CD4-positive, alpha-beta memory T cell (primary cell): ENCODE data around the gene ATP2B1. TPM values are rescaled to one million over a fixed set of nuclear protein-coding genes. Genes with fewer than 3 reads are reported as not detected.

ENCODE experiments used
- CTCF ChIA-PET: fragments of 350-600 bp; sonication (Branson Sonifier 250); formaldehyde crosslinking; loops from one replicate; lab custom pipeline; 2021; ENCODE audit warnings: inconsistent platforms; ENCODE audit not compliant: partially characterized antibody; lab: Charles Lee
- POLR2A ChIA-PET: fragments of 350-600 bp; sonication (Branson Sonifier 250); formaldehyde crosslinking; loops from one replicate; lab custom pipeline; 2021; ENCODE audit not compliant: partially characterized antibody; lab: Charles Lee
- DNase-seq, 5 donors: peaks; one replicate each; pipeline versions ENCODE4 v3.0.0 to v3.0.0-alpha.2; 2020 to 2022; ENCODE audit warnings: mixed read lengths in 1 of 5
- H3K27ac ChIP-seq: one replicate; pipeline ENCODE4 v1.7.0; 2013; ENCODE audit warnings: low read depth, low read length
- H3K27me3 ChIP-seq: 2 replicates; pipeline ENCODE4 v1.7.0; 2013; ENCODE audit warnings: mild to moderate bottlenecking, low read length, moderate library complexity; ENCODE audit not compliant: insufficient read depth
- H3K36me3 ChIP-seq: 2 replicates; pipeline ENCODE4 v1.7.0; 2013; ENCODE audit warnings: mild to moderate bottlenecking, low read length, moderate library complexity; ENCODE audit not compliant: insufficient read depth
- H3K4me1 ChIP-seq: 2 replicates; pipeline ENCODE4 v1.7.0; 2013; ENCODE audit warnings: mild to moderate bottlenecking, low read length, moderate library complexity; ENCODE audit not compliant: insufficient read depth
- H3K4me3 ChIP-seq, 2 donors: one replicate each; pipeline ENCODE4 v1.7.0; 2013; ENCODE audit warnings: low read length in 2 of 2, mild to moderate bottlenecking in 1 of 2
- H3K9me3 ChIP-seq, 2 donors: one replicate each; pipeline ENCODE4 v1.7.0; 2013; ENCODE audit warnings: low read length in 2 of 2, control low read depth in 1 of 2; ENCODE audit not compliant: control insufficient read depth in 1 of 2
- H3K27ac Mint-ChIP-seq, 7 donors: one replicate each; pipeline ENCODE4 v1.8.0; 2020 to 2021; ENCODE audit warnings: mixed read lengths in 7 of 7, mild to moderate bottlenecking in 6 of 7, inconsistent platforms in 3 of 7, moderate library complexity in 3 of 7
- H3K27me3 Mint-ChIP-seq, 2 donors: one replicate each; pipeline ENCODE4 v1.8.0; 2020 to 2021; ENCODE audit warnings: mixed read lengths in 2 of 2
- H3K36me3 Mint-ChIP-seq, 2 donors: one replicate each; pipeline ENCODE4 v1.8.0; 2020 to 2021; ENCODE audit warnings: mixed read lengths in 2 of 2, inconsistent platforms in 1 of 2, mild to moderate bottlenecking in 1 of 2
- H3K4me1 Mint-ChIP-seq, 4 donors: one replicate each; pipeline ENCODE4 v1.8.0; 2020 to 2021; ENCODE audit warnings: mixed read lengths in 4 of 4, mild to moderate bottlenecking in 1 of 4
- H3K4me3 Mint-ChIP-seq, 8 donors: one replicate each; pipeline ENCODE4 v1.8.0; 2020 to 2021; ENCODE audit warnings: mixed read lengths in 8 of 8, mild to moderate bottlenecking in 7 of 8, moderate library complexity in 6 of 8, inconsistent platforms in 3 of 8
- H3K9me3 Mint-ChIP-seq, 8 donors: one replicate each; pipeline ENCODE4 v1.8.0; 2020 to 2021; ENCODE audit warnings: mixed read lengths in 8 of 8, mild to moderate bottlenecking in 5 of 8, inconsistent platforms in 3 of 8, moderate library complexity in 1 of 8
- intact Hi-C: fragments of 100-400 bp; cut with micrococcal nuclease; formaldehyde crosslinking; loops from one replicate; pipeline ENCODE4 v1.15.1; 2023
- polyA plus RNA-seq, 2 donors: library from polyadenylated mRNA; unstranded; fragments of 300-500 nt; fragmentation: Illumina TruSeq; gene quantifications; one replicate each; pipeline ENCODE4 v1.2.3, GENCODE V29; 2021
- total RNA-seq, 2 experiments: library from RNA; stranded (reverse); gene quantifications; one replicate each; pipeline ENCODE4 v1.2.3, GENCODE V29; 2021

Gene ATP2B1
- total and polyA plus RNA-seq, 4 experiments from 2014 or later: 57.3 to 86.0 (median 72.6) TPM

DNA sequence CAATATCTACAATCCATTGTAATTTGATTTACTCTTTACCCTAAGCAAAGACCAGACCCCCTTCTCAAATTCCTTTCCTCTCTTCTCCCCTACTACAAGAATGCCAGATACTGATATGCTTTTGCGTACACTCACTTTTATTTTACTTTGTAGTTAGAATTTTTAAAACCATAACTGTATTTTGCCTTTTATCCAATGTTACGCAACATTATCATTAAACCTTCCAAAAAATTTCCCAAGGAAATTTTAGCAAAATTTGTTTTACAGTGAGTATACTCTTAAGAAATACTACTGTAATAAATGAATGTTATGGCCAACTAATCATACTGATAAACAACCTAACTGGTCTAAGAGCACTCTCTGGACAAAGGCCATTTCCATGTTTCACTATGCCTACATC is 22.3 kb downstream of the ATP2B1 start:
- H3K4me1 Mint-ChIP-seq: peaks cover 42 to 81% (median 60%) of the 10 kb centered on the region in 4 donors

DNA sequence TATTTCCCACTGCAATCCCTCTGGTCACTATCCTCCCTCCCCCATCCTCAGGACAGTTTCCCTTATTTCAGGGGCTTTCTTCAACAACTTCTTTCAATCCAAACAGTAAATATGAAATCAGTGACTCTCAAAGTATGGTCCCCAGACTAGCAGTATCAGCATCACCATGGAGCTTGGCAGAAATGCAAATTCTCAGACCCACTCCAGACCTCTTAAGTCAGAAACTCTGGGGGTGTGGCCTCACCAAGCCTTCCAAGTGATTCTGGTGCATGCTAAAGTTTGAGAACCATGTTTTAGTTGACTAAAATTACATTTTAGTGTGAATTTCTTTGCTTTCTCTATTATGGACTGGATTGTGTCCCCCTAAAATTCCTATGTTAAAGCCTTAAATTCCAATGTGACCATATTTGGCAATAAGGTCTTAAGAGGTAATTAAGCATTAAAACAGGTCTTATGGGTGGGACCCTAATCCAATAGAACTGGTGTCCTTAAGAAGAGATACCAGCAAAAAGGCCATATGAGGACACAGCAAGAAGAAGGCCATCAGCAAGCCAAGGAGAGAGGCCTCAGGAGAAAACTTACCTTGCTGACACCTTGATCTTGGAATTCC is 23.2 kb downstream of the ATP2B1 start:
- H3K27ac ChIP-seq: no peak overlapping the region
- CTCF ChIA-PET: no interaction called here
- Mint-ChIP-seq H3K4me3 (peak overlapping the region in 4 of 8 donors; percentile 5 to 49 (median 30)), H3K27me3 (no peaks in the 10 kb centered on the region), H3K36me3 (peaks cover 23 to 41% of the 10 kb centered on the region in 2 donors), H3K27ac (peak overlapping the region in 4 of 7 donors; percentile 30 to 56 (median 36)), H3K9me3 (peaks cover 5 to 24% (median 18%) of the 10 kb centered on the region in 8 donors), H3K4me1 (peaks cover 37 to 77% (median 58%) of the 10 kb centered on the region in 4 donors)
- peaks cover 58% of the 10 kb centered on the region for H3K4me1 ChIP-seq
- POLR2A ChIA-PET: no interaction called here
- no peak for DNase-seq
- H3K36me3 ChIP-seq: no peaks in the 10 kb centered on the region
- no peaks in the 10 kb centered on the region for H3K27me3 ChIP-seq
- intact Hi-C loops: no loop called here
- H3K9me3 ChIP-seq: no peaks in the 10 kb centered on the region
- no peak overlapping the region for H3K4me3 ChIP-seq

More for the DNA sequence above, 22.3 kb downstream of the ATP2B1 start:
- no peaks in the 10 kb centered on the region for H3K9me3 ChIP-seq
- Mint-ChIP-seq H3K36me3 (peaks cover 18 to 35% of the 10 kb centered on the region in 2 donors), H3K9me3 (peaks cover 5 to 18% (median 12%) of the 10 kb centered on the region in 8 donors), H3K27me3 (no peaks in the 10 kb centered on the region), H3K4me3 (peak overlapping the region in 2 of 8 donors; percentile 9 to 10), H3K27ac (peak overlapping the region in 1 of 7 donors; percentile 1)
- DNase-seq: no peak
- no peak overlapping the region for H3K27ac ChIP-seq
- no peak overlapping the region for H3K4me3 ChIP-seq
- H3K36me3 ChIP-seq: no peaks in the 10 kb centered on the region
- intact Hi-C loops: no loop called here
- H3K4me1 ChIP-seq: peaks cover 66% of the 10 kb centered on the region
- ChIA-PET POLR2A (no interaction called here), CTCF (no interaction called here)
- H3K27me3 ChIP-seq: no peaks in the 10 kb centered on the region

DNA sequence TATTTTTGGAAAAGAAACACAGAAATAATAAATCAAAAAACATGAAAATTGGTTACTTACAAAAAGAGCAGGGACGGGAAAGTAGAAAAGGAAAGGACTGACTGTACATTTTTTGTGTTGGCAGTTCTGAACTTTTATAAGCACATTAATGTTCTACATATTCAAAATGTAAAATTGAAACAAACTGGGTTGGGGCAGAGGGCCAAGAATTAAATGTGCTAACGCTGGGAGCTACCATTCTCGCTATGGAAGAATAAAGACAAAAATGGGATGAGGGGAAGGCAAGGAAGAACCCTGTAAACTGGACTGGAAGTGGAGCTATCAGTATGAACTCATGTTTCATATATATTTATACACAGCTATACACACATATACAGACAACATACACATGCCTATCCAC is 24.5 kb downstream of the ATP2B1 start:
- peaks cover 56% of the 10 kb centered on the region for H3K4me1 ChIP-seq
- H3K9me3 ChIP-seq: no peaks in the 10 kb centered on the region
- Mint-ChIP-seq H3K36me3 (peaks cover 32 to 53% of the 10 kb centered on the region in 2 donors), H3K27me3 (no peaks in the 10 kb centered on the region), H3K4me3 (peak overlapping the region in 3 of 8 donors; percentile 3 to 5 (median 4)), H3K4me1 (peaks cover 39 to 75% (median 64%) of the 10 kb centered on the region in 4 donors), H3K27ac (peak overlapping the region in 3 of 7 donors; percentile 25 to 77 (median 53)), H3K9me3 (peaks cover 5 to 33% (median 28%) of the 10 kb centered on the region in 8 donors)
- no peaks in the 10 kb centered on the region for H3K36me3 ChIP-seq
- DNase-seq: no peak
- ChIA-PET POLR2A (interaction anchor here (1.1 kb wide), 1 partner anchor 175 kb away, joined by 3 read pairs; no protein-coding TSS in a partner anchor), CTCF (interaction anchor here (1.2 kb wide), 1 partner anchor 14 kb away, joined by 3 read pairs; no protein-coding TSS in a partner anchor)
- no peaks in the 10 kb centered on the region for H3K27me3 ChIP-seq
- no peak overlapping the region for H3K27ac ChIP-seq
- no peak overlapping the region for H3K4me3 ChIP-seq
- intact Hi-C loops: no loop called here

DNA sequence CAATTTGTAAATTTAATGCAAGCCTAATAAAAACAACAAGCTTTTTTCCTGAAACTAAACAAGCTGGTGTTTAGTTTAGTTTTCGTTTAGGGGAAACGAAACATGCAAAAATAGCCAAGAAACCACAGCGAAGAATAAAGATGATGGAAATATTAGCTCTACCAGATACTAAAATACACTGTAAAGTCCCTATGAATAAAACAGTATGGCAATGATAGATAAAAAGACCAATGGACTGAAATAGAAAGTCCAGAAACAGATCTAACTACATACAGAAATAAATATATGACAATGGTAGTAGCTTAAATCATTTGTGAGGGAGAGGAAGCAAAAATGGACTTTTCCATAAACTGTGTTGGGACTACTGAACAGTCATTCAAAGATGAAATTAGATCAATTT is 26.4 kb downstream of the ATP2B1 start:
- Histone ChIP-seq H3K9me3 (no peaks in the 10 kb centered on the region), H3K4me3 (no peak overlapping the region), H3K4me1 (peaks cover 58% of the 10 kb centered on the region), H3K36me3 (no peaks in the 10 kb centered on the region), H3K27me3 (no peaks in the 10 kb centered on the region), H3K27ac (no peak overlapping the region)
- no peak for DNase-seq
- ChIA-PET CTCF (no interaction called here), POLR2A (no interaction called here)
- no peak overlapping the region for H3K27ac Mint-ChIP-seq
- H3K4me1 Mint-ChIP-seq: peaks cover 45 to 80% (median 65%) of the 10 kb centered on the region in 4 donors
- H3K9me3 Mint-ChIP-seq: peaks cover 4 to 33% (median 28%) of the 10 kb centered on the region in 8 donors
- peak overlapping the region in 1 of 8 donors; percentile 12 for H3K4me3 Mint-ChIP-seq
- no peaks in the 10 kb centered on the region for H3K27me3 Mint-ChIP-seq
- H3K36me3 Mint-ChIP-seq: peaks cover 35 to 53% of the 10 kb centered on the region in 2 donors
- intact Hi-C loops: no loop called here

DNA sequence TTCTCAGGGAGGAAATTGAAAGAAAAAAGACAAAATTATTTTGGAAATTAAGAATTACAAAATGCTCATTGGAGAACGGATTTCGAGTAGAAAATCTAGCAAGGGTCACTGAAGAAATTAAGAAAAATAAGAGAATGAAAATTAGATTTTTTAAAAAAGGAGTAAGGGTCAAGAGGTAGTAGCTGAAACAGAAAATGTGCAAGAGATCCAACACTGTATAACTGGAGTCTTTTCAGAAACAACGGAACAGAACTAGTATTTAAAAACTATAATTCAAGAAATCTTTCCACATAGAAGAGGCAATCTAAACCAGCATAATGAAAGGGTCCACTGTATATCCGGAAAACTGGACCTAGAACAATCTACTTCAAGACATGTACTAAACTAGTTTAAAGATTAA is 28.2 kb downstream of the ATP2B1 start:
- Mint-ChIP-seq H3K4me1 (peaks cover 46 to 79% (median 66%) of the 10 kb centered on the region in 4 donors), H3K4me3 (peak overlapping the region in 4 of 8 donors; percentile 1 to 61 (median 16)), H3K9me3 (peaks cover 2 to 33% (median 28%) of the 10 kb centered on the region in 8 donors), H3K36me3 (peaks cover 35 to 46% of the 10 kb centered on the region in 2 donors), H3K27me3 (no peaks in the 10 kb centered on the region), H3K27ac (peak overlapping the region in 1 of 7 donors; percentile 22)
- ChIA-PET CTCF (no interaction called here), POLR2A (interaction anchor here (0.8 kb wide), 1 partner anchor 28 kb away, joined by 3 read pairs; the partner anchor contains the start of gene ATP2B1)
- no peak overlapping the region for H3K4me3 ChIP-seq
- H3K4me1 ChIP-seq: peaks cover 56% of the 10 kb centered on the region
- no peaks in the 10 kb centered on the region for H3K9me3 ChIP-seq
- H3K27ac ChIP-seq: no peak overlapping the region
- no peak for DNase-seq
- no peaks in the 10 kb centered on the region for H3K27me3 ChIP-seq
- H3K36me3 ChIP-seq: no peaks in the 10 kb centered on the region
- intact Hi-C loops: no loop called here

DNA sequence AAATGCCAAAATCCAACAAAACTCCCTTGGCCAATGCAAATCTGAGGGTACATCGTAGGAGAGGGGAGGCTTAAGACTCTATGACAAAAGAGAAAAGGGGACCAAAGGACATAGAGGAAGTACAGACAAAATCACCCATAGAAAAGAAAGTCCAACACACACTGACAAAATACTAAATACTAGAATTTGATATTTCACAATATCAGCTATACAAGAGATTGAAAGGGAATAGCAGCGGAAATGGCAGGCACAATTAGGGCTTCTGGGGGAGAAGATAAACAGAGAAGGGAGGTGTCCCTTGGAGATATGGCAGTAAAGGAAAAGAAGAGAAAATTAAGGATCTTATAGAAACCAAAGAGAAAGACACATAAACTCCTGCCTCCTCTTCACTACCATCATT is 29.0 kb downstream of the ATP2B1 start:
- POLR2A ChIA-PET: interaction anchor here (2.0 kb wide), 1 partner anchor 29 kb away, joined by 11 read pairs; the partner anchor contains the start of gene ATP2B1
- CTCF ChIA-PET: interaction anchor here (0.9 kb wide), 1 partner anchor 27 kb away, joined by 3 read pairs; no protein-coding TSS in a partner anchor
- intact Hi-C loops: loop anchor here (2.0 kb wide), 1 partner anchor 15 kb away; no protein-coding TSS in a partner anchor
- H3K36me3 ChIP-seq: no peaks in the 10 kb centered on the region
- Mint-ChIP-seq H3K36me3 (peaks cover 29 to 40% of the 10 kb centered on the region in 2 donors), H3K4me1 (peaks cover 44 to 79% (median 65%) of the 10 kb centered on the region in 4 donors), H3K4me3 (peak overlapping the region in 5 of 8 donors; percentile 7 to 61 (median 27)), H3K9me3 (peaks cover 2 to 30% (median 28%) of the 10 kb centered on the region in 8 donors), H3K27ac (peak overlapping the region in 5 of 7 donors; percentile 23 to 57 (median 43)), H3K27me3 (no peaks in the 10 kb centered on the region)
- peaks cover 56% of the 10 kb centered on the region for H3K4me1 ChIP-seq
- no peaks in the 10 kb centered on the region for H3K9me3 ChIP-seq
- no peak for DNase-seq
- no peak overlapping the region for H3K4me3 ChIP-seq
- no peaks in the 10 kb centered on the region for H3K27me3 ChIP-seq
- no peak overlapping the region for H3K27ac ChIP-seq

DNA sequence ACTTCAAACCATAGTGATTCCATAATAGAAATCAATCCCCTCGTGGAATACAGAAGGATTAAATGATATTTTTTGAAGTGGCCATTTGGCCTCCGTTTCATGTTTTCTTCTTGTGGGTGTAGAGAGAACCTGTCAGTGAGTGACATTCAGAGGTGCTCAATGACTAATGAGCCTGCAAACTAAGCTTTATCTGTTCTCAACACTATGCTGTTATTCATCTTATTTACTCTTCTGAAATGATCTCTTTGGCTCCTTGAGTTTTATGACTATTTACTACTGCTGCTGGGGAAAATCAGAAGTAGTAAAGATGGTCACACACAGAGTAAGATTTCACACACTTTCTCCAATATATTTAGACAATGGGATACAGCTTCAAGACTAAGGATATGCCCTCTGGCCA is 30.4 kb downstream of the ATP2B1 start:
- Mint-ChIP-seq H3K27me3 (no peaks in the 10 kb centered on the region), H3K36me3 (peaks cover 26 to 30% of the 10 kb centered on the region in 2 donors), H3K27ac (peak overlapping the region in 5 of 7 donors; percentile 1 to 50 (median 13)), H3K4me1 (peaks cover 52 to 81% (median 68%) of the 10 kb centered on the region in 4 donors), H3K4me3 (peak overlapping the region in 6 of 8 donors; percentile 3 to 49 (median 22)), H3K9me3 (peaks cover 0 to 30% (median 28%) of the 10 kb centered on the region in 8 donors)
- ChIA-PET POLR2A (interaction anchor here (2.0 kb wide), 1 partner anchor 31 kb away, joined by 11 read pairs; the partner anchor contains the start of gene ATP2B1), CTCF (no interaction called here)
- Histone ChIP-seq H3K27me3 (no peaks in the 10 kb centered on the region), H3K9me3 (no peaks in the 10 kb centered on the region), H3K27ac (no peak overlapping the region), H3K36me3 (no peaks in the 10 kb centered on the region), H3K4me1 (peaks cover 67% of the 10 kb centered on the region), H3K4me3 (no peak overlapping the region)
- DNase-seq: no peak
- intact Hi-C loops: loop anchor here (2.0 kb wide), 1 partner anchor 13 kb away; no protein-coding TSS in a partner anchor
